Measurements from ENCODE around the gene LRRC14B. TPM values are rescaled to one million over a fixed set of nuclear protein-coding genes. Genes with fewer than 3 reads are reported as not detected.

LRRC14B gene
- total RNA-seq, 1 donor from 2014 or later: not detected

GRCh38 chr5:153256-153655, 38.0 kb upstream of the LRRC14B start:
- H3K9me3 ChIP-seq (ENCODE audit: low read depth): peaks cover 6% of the 10 kb centered on the region
- H3K36me3 Mint-ChIP-seq: peaks cover 42% of the 10 kb centered on the region
- TF ChIP-seq EZH2phosphoT487 (IDR thresholded peaks at IDR 0.05) (no peak), CTCF (IDR thresholded peaks at IDR 0.05) (no peak), EZH2 (IDR thresholded peaks at IDR 0.05) (no peak)
- no peaks in the 10 kb centered on the region for H4K20me1 ChIP-seq (ENCODE audit: low read depth)
- peaks cover 2% of the 10 kb centered on the region for H3K9me3 Mint-ChIP-seq
- no peak overlapping the region for H2AFZ ChIP-seq (replicated peaks)
- peaks cover 6% of the 10 kb centered on the region for H3K4me1 ChIP-seq
- DNase-seq (ENCODE audit: low spot score): no peak
- no peaks in the 10 kb centered on the region for H3K79me2 ChIP-seq (ENCODE audit: low read depth)
- H3K27ac Mint-ChIP-seq: no peak overlapping the region
- no peak overlapping the region for H3K9ac ChIP-seq
- H3K4me1 Mint-ChIP-seq: peaks cover 13% of the 10 kb centered on the region
- no peak overlapping the region for H3K4me3 Mint-ChIP-seq
- H3K36me3 ChIP-seq: peaks cover 21% of the 10 kb centered on the region
- peaks cover 13% of the 10 kb centered on the region for H3F3A ChIP-seq (ENCODE audit: low read depth)
- peaks cover 2% of the 10 kb centered on the region for H3K27me3 Mint-ChIP-seq (ENCODE audit: insufficient read depth, low read depth)
- H3K4me3 ChIP-seq: no peak overlapping the region
- no peak overlapping the region for H3K4me2 ChIP-seq
- H3K27me3 ChIP-seq: no peaks in the 10 kb centered on the region
- H3K27ac ChIP-seq: no peak overlapping the region

GRCh38 chr5:154236-154635, 37.1 kb upstream of the LRRC14B start:
- Histone ChIP-seq H3K27ac (no peak overlapping the region), H3K27me3 (no peaks in the 10 kb centered on the region), H3K4me2 (no peak overlapping the region), H4K20me1 (ENCODE audit: low read depth) (no peaks in the 10 kb centered on the region), H3K4me1 (peaks cover 6% of the 10 kb centered on the region), H3K9ac (no peak overlapping the region), H3F3A (ENCODE audit: low read depth) (peaks cover 14% of the 10 kb centered on the region), H3K4me3 (no peak overlapping the region), H3K9me3 (ENCODE audit: low read depth) (no peaks in the 10 kb centered on the region), H3K79me2 (ENCODE audit: low read depth) (no peaks in the 10 kb centered on the region), H3K36me3 (peaks cover 12% of the 10 kb centered on the region), H2AFZ (replicated peaks) (no peak overlapping the region)
- DNase-seq (ENCODE audit: low spot score): peak; percentile 60
- H3K27ac Mint-ChIP-seq: no peak overlapping the region
- H3K4me1 Mint-ChIP-seq: peaks cover 14% of the 10 kb centered on the region
- no peaks in the 10 kb centered on the region for H3K9me3 Mint-ChIP-seq
- peaks cover 2% of the 10 kb centered on the region for H3K27me3 Mint-ChIP-seq (ENCODE audit: insufficient read depth, low read depth)
- TF ChIP-seq EZH2phosphoT487 (IDR thresholded peaks at IDR 0.05): no peak
- H3K4me3 Mint-ChIP-seq: peak overlapping the region; percentile 64
- peaks cover 43% of the 10 kb centered on the region for H3K36me3 Mint-ChIP-seq

GRCh38 chr5:154826-155225, 36.5 kb upstream of the LRRC14B start:
- Mint-ChIP-seq H3K9me3 (no peaks in the 10 kb centered on the region), H3K27ac (no peak overlapping the region), H3K4me1 (peaks cover 16% of the 10 kb centered on the region), H3K36me3 (peaks cover 41% of the 10 kb centered on the region), H3K27me3 (ENCODE audit: insufficient read depth, low read depth) (peaks cover 4% of the 10 kb centered on the region), H3K4me3 (no peak overlapping the region)
- Histone ChIP-seq H4K20me1 (ENCODE audit: low read depth) (no peaks in the 10 kb centered on the region), H3K79me2 (ENCODE audit: low read depth) (no peaks in the 10 kb centered on the region), H3K27ac (no peak overlapping the region), H3F3A (ENCODE audit: low read depth) (peaks cover 18% of the 10 kb centered on the region), H3K27me3 (no peaks in the 10 kb centered on the region), H3K4me1 (peaks cover 6% of the 10 kb centered on the region), H3K9me3 (ENCODE audit: low read depth) (no peaks in the 10 kb centered on the region), H3K9ac (no peak overlapping the region), H3K4me2 (no peak overlapping the region), H3K4me3 (no peak overlapping the region), H2AFZ (replicated peaks) (no peak overlapping the region), H3K36me3 (peaks cover 12% of the 10 kb centered on the region)
- DNase-seq (ENCODE audit: low spot score): no peak
- no peak for TF ChIP-seq EZH2phosphoT487 (IDR thresholded peaks at IDR 0.05)
- no peak for TF ChIP-seq CTCF (IDR thresholded peaks at IDR 0.05)
- no peak for TF ChIP-seq EZH2 (IDR thresholded peaks at IDR 0.05)

- H3K27me3 Mint-ChIP-seq (ENCODE audit: insufficient read depth, low read depth): peaks cover 5% of the 10 kb centered on the region
- H3K4me2 ChIP-seq: no peak overlapping the region
- no peaks in the 10 kb centered on the region for H3K9me3 ChIP-seq (ENCODE audit: low read depth)
- H3K9me3 Mint-ChIP-seq: no peaks in the 10 kb centered on the region
- no peaks in the 10 kb centered on the region for H3K27me3 ChIP-seq
- no peak overlapping the region for H3K27ac ChIP-seq
- no peak overlapping the region for H2AFZ ChIP-seq (replicated peaks)
- no peaks in the 10 kb centered on the region for H4K20me1 ChIP-seq (ENCODE audit: low read depth)
- no peak for DNase-seq (ENCODE audit: low spot score)
- peaks cover 20% of the 10 kb centered on the region for H3K4me1 Mint-ChIP-seq
- H3K27ac Mint-ChIP-seq: peak overlapping the region; percentile 50
- no peak overlapping the region for H3K9ac ChIP-seq
- TF ChIP-seq CTCF (IDR thresholded peaks at IDR 0.05): no peak
- no peak for TF ChIP-seq EZH2 (IDR thresholded peaks at IDR 0.05)
- no peak for TF ChIP-seq EZH2phosphoT487 (IDR thresholded peaks at IDR 0.05)
- H3K79me2 ChIP-seq (ENCODE audit: low read depth): no peaks in the 10 kb centered on the region
- H3K4me1 ChIP-seq: peaks cover 6% of the 10 kb centered on the region
- peaks cover 9% of the 10 kb centered on the region for H3K36me3 ChIP-seq
- H3K4me3 ChIP-seq: no peak overlapping the region
- peaks cover 18% of the 10 kb centered on the region for H3F3A ChIP-seq (ENCODE audit: low read depth)
- no peak overlapping the region for H3K4me3 Mint-ChIP-seq
- peaks cover 42% of the 10 kb centered on the region for H3K36me3 Mint-ChIP-seq
Observed at GRCh38 chr5:155651-156410, 35.5 kb upstream of the LRRC14B start.

All from neural progenitor cell (in vitro differentiated cells).